Adipocyte (in vitro differentiated cells): ENCODE measurements around the gene CBFA2T3.

Experiments
- DNase-seq: peaks from one replicate; pipeline ENCODE4 v3.0.0-alpha.2; 2015; ENCODE audit warnings: low read depth
- H3K27me3 ChIP-seq: replicated peaks from 2 replicates; pipeline ENCODE4 v1.7.0; 2013; ENCODE audit warnings: mild to moderate bottlenecking, low read length, moderate library complexity; ENCODE audit not compliant: control insufficient read depth, insufficient read depth
- H3K36me3 ChIP-seq: 2 replicates; pipeline ENCODE4 v1.7.0; 2013; ENCODE audit warnings: low read length, mild to moderate bottlenecking, moderate library complexity; ENCODE audit not compliant: control insufficient read depth, insufficient read depth, severe bottlenecking
- H3K4me1 ChIP-seq: 2 replicates; pipeline ENCODE4 v1.7.0; 2013; ENCODE audit warnings: mild to moderate bottlenecking, low read length, moderate library complexity; ENCODE audit not compliant: control insufficient read depth, insufficient read depth
- H3K4me3 ChIP-seq: 2 replicates; pipeline ENCODE4 v1.7.0; 2013; ENCODE audit warnings: mild to moderate bottlenecking, low read length, moderate library complexity
- H3K9ac ChIP-seq: 2 replicates; pipeline ENCODE4 v1.7.0; 2013; ENCODE audit warnings: mild to moderate bottlenecking, low read length, moderate library complexity
- H3K9me3 ChIP-seq: 2 replicates; pipeline ENCODE4 v1.7.0; 2013; ENCODE audit warnings: mild to moderate bottlenecking, low read length, moderate library complexity; ENCODE audit not compliant: control insufficient read depth

CBFA2T3 gene

GRCh38 chr16:88883946-88884345, 93.1 kb downstream of the CBFA2T3 start:
- no peaks in the 10 kb centered on the region for H3K9me3 ChIP-seq
- no peaks in the 10 kb centered on the region for H3K36me3 ChIP-seq
- H3K9ac ChIP-seq, result no peak overlapping the region
- H3K4me3 ChIP-seq, result no peak overlapping the region
- peaks cover 11% of the 10 kb centered on the region for H3K27me3 ChIP-seq
- peaks cover 8% of the 10 kb centered on the region for H3K4me1 ChIP-seq
- DNase-seq, result no peak

GRCh38 chr16:88883117-88883895, 93.7 kb downstream of the CBFA2T3 start:
- H3K9ac ChIP-seq, result no peak overlapping the region
- H3K36me3 ChIP-seq, result no peaks in the 10 kb centered on the region
- H3K4me3 ChIP-seq, result no peak overlapping the region
- peaks cover 8% of the 10 kb centered on the region for H3K4me1 ChIP-seq
- H3K9me3 ChIP-seq, result no peaks in the 10 kb centered on the region
- no peak for DNase-seq
- peaks cover 11% of the 10 kb centered on the region for H3K27me3 ChIP-seq

GRCh38 chr16:88882358-88883030, 94.5 kb downstream of the CBFA2T3 start:
- H3K36me3 ChIP-seq, result no peaks in the 10 kb centered on the region
- no peak overlapping the region for H3K9ac ChIP-seq
- H3K4me3 ChIP-seq, result no peak overlapping the region
- peaks cover under 1% of the 10 kb centered on the region for H3K4me1 ChIP-seq
- H3K9me3 ChIP-seq, result no peaks in the 10 kb centered on the region
- peaks cover 11% of the 10 kb centered on the region for H3K27me3 ChIP-seq
- DNase-seq, result no peak

- no peaks in the 10 kb centered on the region for H3K4me1 ChIP-seq
- H3K27me3 ChIP-seq, result peaks cover 11% of the 10 kb centered on the region
- no peaks in the 10 kb centered on the region for H3K36me3 ChIP-seq
- no peak overlapping the region for H3K9ac ChIP-seq
- no peaks in the 10 kb centered on the region for H3K9me3 ChIP-seq
- DNase-seq, result no peak
- H3K4me3 ChIP-seq, result no peak overlapping the region
These were observed 95.2 kb downstream of the CBFA2T3 start for GRCh38 chr16:88881675-88882357.

GRCh38 chr16:88881007-88881615, 95.9 kb downstream of the CBFA2T3 start:
- Histone ChIP-seq H3K27me3 (peaks cover 11% of the 10 kb centered on the region), H3K4me1 (no peaks in the 10 kb centered on the region), H3K4me3 (no peak overlapping the region), H3K9me3 (no peaks in the 10 kb centered on the region), H3K36me3 (no peaks in the 10 kb centered on the region), H3K9ac (no peak overlapping the region)
- DNase-seq, result peak; percentile 7

- no peak for DNase-seq
- Histone ChIP-seq H3K9me3 (no peaks in the 10 kb centered on the region), H3K4me1 (no peaks in the 10 kb centered on the region), H3K36me3 (no peaks in the 10 kb centered on the region), H3K27me3 (peaks cover 11% of the 10 kb centered on the region), H3K9ac (no peak overlapping the region), H3K4me3 (no peak overlapping the region)
These were observed 96.6 kb downstream of the CBFA2T3 start for GRCh38 chr16:88880226-88881006.

- Histone ChIP-seq H3K36me3 (no peaks in the 10 kb centered on the region), H3K4me1 (no peaks in the 10 kb centered on the region), H3K4me3 (no peak overlapping the region), H3K9me3 (no peaks in the 10 kb centered on the region), H3K27me3 (peaks cover 11% of the 10 kb centered on the region), H3K9ac (no peak overlapping the region)
- no peak for DNase-seq
These were observed 97.3 kb downstream of the CBFA2T3 start for GRCh38 chr16:88879788-88880055.

GRCh38 chr16:88878967-88879787, 97.8 kb downstream of the CBFA2T3 start:
- peaks cover 11% of the 10 kb centered on the region for H3K27me3 ChIP-seq
- no peak for DNase-seq
- no peaks in the 10 kb centered on the region for H3K4me1 ChIP-seq
- no peaks in the 10 kb centered on the region for H3K9me3 ChIP-seq
- no peaks in the 10 kb centered on the region for H3K36me3 ChIP-seq
- H3K9ac ChIP-seq, result no peak overlapping the region
- no peak overlapping the region for H3K4me3 ChIP-seq

GRCh38 chr16:88878356-88878755, 98.7 kb downstream of the CBFA2T3 start:
- no peaks in the 10 kb centered on the region for H3K36me3 ChIP-seq
- H3K27me3 ChIP-seq, result peaks cover 18% of the 10 kb centered on the region
- H3K4me1 ChIP-seq, result no peaks in the 10 kb centered on the region
- H3K9ac ChIP-seq, result no peak overlapping the region
- H3K4me3 ChIP-seq, result no peak overlapping the region
- H3K9me3 ChIP-seq, result no peaks in the 10 kb centered on the region
- no peak for DNase-seq

GRCh38 chr16:88877564-88878289, 99.3 kb downstream of the CBFA2T3 start:
- Histone ChIP-seq H3K36me3 (no peaks in the 10 kb centered on the region), H3K9ac (no peak overlapping the region), H3K9me3 (no peaks in the 10 kb centered on the region), H3K4me1 (no peaks in the 10 kb centered on the region), H3K4me3 (no peak overlapping the region), H3K27me3 (peaks cover 24% of the 10 kb centered on the region)
- DNase-seq, result no peak
